ENCODE measurements around the gene SMYD3.

DNA sequence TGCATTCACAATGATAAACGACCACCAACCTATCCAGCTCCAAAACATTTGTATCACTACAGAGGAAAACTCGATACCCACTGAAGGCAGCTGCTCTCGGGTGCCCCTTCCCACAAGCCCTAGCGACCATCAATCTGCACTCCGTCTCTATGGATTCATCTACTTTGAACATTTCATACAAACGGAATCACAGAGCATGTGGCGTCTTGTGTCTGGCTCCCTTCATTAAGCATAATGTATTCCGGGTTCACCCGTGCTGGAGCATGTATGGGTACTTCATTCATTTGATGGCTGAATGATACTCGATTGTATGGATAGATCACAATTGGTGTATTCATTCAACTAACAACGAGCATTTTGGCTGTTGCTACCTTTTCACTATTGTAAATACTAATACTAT, 340.2 kb downstream of the SMYD3 start:
- TF ChIP-seq, protein P1, sequence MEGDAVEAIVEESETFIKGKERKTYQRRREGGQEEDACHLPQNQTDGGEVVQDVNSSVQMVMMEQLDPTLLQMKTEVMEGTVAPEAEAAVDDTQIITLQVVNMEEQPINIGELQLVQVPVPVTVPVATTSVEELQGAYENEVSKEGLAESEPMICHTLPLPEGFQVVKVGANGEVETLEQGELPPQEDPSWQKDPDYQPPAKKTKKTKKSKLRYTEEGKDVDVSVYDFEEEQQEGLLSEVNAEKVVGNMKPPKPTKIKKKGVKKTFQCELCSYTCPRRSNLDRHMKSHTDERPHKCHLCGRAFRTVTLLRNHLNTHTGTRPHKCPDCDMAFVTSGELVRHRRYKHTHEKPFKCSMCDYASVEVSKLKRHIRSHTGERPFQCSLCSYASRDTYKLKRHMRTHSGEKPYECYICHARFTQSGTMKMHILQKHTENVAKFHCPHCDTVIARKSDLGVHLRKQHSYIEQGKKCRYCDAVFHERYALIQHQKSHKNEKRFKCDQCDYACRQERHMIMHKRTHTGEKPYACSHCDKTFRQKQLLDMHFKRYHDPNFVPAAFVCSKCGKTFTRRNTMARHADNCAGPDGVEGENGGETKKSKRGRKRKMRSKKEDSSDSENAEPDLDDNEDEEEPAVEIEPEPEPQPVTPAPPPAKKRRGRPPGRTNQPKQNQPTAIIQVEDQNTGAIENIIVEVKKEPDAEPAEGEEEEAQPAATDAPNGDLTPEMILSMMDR (IDR thresholded peaks at IDR 0.05 in 2 of 3, conservative IDR thresholded peaks at IDR 0.05 in 1 of 3; ENCODE audit: control insufficient read depth in 2 of 3, extremely low read depth in 1 of 3, insufficient read depth in 1 of 3, low read depth in 3 of 3, low read length in 3 of 3): no peak
- TF ChIP-seq PBX3 (IDR thresholded peaks at IDR 0.05; ENCODE audit: insufficient replicate concordance, low read depth, low read length) (no peak), GABPA (IDR thresholded peaks at IDR 0.05; ENCODE audit: low read depth) (no peak), TAF1 (IDR thresholded peaks at IDR 0.05; ENCODE audit: borderline replicate concordance, low read depth, low read length) (no peak), ASH2L (IDR thresholded peaks at IDR 0.05; ENCODE audit: borderline replicate concordance, low read depth) (no peak), MEF2A (IDR thresholded peaks at IDR 0.05; ENCODE audit: insufficient read depth, low read depth, low read length) (no peak), BHLHE40 (IDR thresholded peaks at IDR 0.05; ENCODE audit: borderline replicate concordance in 1 of 2, low read depth in 2 of 2, low read length in 1 of 2) (no peak), MYC (IDR thresholded peaks at IDR 0.05; ENCODE audit: insufficient read depth, insufficient read length, insufficient replicate concordance, low read length, severe bottlenecking) (no peak), REST (IDR thresholded peaks at IDR 0.05; ENCODE audit: low read depth, low read length) (no peak), SP1 (IDR thresholded peaks at IDR 0.05; ENCODE audit: low read depth, low read length) (no peak), CEBPB (IDR thresholded peaks at IDR 0.05; ENCODE audit: borderline replicate concordance in 1 of 2, low read depth in 2 of 2, low read length in 2 of 2) (no peak), ZBTB33 (IDR thresholded peaks at IDR 0.05) (no peak), KDM1A (IDR thresholded peaks at IDR 0.05; ENCODE audit: borderline replicate concordance) (no peak)
